ENCODE measurements around the gene TATDN3.

- TF ChIP-seq, protein P1, sequence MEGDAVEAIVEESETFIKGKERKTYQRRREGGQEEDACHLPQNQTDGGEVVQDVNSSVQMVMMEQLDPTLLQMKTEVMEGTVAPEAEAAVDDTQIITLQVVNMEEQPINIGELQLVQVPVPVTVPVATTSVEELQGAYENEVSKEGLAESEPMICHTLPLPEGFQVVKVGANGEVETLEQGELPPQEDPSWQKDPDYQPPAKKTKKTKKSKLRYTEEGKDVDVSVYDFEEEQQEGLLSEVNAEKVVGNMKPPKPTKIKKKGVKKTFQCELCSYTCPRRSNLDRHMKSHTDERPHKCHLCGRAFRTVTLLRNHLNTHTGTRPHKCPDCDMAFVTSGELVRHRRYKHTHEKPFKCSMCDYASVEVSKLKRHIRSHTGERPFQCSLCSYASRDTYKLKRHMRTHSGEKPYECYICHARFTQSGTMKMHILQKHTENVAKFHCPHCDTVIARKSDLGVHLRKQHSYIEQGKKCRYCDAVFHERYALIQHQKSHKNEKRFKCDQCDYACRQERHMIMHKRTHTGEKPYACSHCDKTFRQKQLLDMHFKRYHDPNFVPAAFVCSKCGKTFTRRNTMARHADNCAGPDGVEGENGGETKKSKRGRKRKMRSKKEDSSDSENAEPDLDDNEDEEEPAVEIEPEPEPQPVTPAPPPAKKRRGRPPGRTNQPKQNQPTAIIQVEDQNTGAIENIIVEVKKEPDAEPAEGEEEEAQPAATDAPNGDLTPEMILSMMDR (IDR thresholded peaks at IDR 0.05; ENCODE audit: low read depth, low read length, poor library complexity, severe bottlenecking): no peak
- TF ChIP-seq EZH2phosphoT487 (IDR thresholded peaks at IDR 0.05; ENCODE audit: borderline replicate concordance, low read length): no peak
Observed at GRCh38 chr1:212774584-212774983, 17.1 kb upstream of the TATDN3 start.

Measured in DOHH2 (cell line).